ENCODE results near the gene ATP6V0E2. TPM values are rescaled to one million over a fixed set of nuclear protein-coding genes. Genes with fewer than 3 reads are reported as not detected.
"Not testable (repeated sequence)": the region's sequence is repeated elsewhere in the genome, so short reads cannot be mapped to it uniquely, and the experiment has no call there.

ATP6V0E2 gene
- total and polyA plus RNA-seq, 9 donors, result 10.0 to 19.6 (median 12.5) TPM

- WGBS, 3 donors, result 75 to 86% (median 80%) methylated on average over 19 of the region's 19 CpGs
- H3K4me1 ChIP-seq (ENCODE audit: insufficient read depth), result no peaks in the 10 kb centered on the region
- H3K4me3 ChIP-seq, result no peak overlapping the region
- no peak overlapping the region for H3K27ac ChIP-seq
- DNase-seq, result peak in 1 of 5 donors; percentile 19
- H3K27me3 ChIP-seq, result no peaks in the 10 kb centered on the region
- no peaks in the 10 kb centered on the region for H3K36me3 ChIP-seq
- no peak for TF ChIP-seq EP300 (IDR thresholded peaks at IDR 0.05)
- TF ChIP-seq, protein P1, sequence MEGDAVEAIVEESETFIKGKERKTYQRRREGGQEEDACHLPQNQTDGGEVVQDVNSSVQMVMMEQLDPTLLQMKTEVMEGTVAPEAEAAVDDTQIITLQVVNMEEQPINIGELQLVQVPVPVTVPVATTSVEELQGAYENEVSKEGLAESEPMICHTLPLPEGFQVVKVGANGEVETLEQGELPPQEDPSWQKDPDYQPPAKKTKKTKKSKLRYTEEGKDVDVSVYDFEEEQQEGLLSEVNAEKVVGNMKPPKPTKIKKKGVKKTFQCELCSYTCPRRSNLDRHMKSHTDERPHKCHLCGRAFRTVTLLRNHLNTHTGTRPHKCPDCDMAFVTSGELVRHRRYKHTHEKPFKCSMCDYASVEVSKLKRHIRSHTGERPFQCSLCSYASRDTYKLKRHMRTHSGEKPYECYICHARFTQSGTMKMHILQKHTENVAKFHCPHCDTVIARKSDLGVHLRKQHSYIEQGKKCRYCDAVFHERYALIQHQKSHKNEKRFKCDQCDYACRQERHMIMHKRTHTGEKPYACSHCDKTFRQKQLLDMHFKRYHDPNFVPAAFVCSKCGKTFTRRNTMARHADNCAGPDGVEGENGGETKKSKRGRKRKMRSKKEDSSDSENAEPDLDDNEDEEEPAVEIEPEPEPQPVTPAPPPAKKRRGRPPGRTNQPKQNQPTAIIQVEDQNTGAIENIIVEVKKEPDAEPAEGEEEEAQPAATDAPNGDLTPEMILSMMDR (IDR thresholded peaks at IDR 0.05), result no peak
- no peak for TF ChIP-seq POLR2A (IDR thresholded peaks at IDR 0.05)
- intact Hi-C loops (cut with DNase I), result no loop called here
- no peaks in the 10 kb centered on the region for H3K9me3 ChIP-seq
Measured at GRCh38 chr7:149828357-149829309, 45.1 kb upstream of the ATP6V0E2 start.

- H3K4me1 ChIP-seq (ENCODE audit: insufficient read depth); H3K9me3 ChIP-seq; H3K27ac ChIP-seq; intact Hi-C loops (cut with DNase I); H3K4me3 ChIP-seq; H3K36me3 ChIP-seq; DNase-seq; H3K27me3 ChIP-seq: not testable (repeated sequence)
- 55 to 70% (median 55%) methylated on average over 1 of the region's 1 CpG for WGBS, 3 donors
Measured at GRCh38 chr7:149830527-149830926, 43.2 kb upstream of the ATP6V0E2 start.

DNA sequence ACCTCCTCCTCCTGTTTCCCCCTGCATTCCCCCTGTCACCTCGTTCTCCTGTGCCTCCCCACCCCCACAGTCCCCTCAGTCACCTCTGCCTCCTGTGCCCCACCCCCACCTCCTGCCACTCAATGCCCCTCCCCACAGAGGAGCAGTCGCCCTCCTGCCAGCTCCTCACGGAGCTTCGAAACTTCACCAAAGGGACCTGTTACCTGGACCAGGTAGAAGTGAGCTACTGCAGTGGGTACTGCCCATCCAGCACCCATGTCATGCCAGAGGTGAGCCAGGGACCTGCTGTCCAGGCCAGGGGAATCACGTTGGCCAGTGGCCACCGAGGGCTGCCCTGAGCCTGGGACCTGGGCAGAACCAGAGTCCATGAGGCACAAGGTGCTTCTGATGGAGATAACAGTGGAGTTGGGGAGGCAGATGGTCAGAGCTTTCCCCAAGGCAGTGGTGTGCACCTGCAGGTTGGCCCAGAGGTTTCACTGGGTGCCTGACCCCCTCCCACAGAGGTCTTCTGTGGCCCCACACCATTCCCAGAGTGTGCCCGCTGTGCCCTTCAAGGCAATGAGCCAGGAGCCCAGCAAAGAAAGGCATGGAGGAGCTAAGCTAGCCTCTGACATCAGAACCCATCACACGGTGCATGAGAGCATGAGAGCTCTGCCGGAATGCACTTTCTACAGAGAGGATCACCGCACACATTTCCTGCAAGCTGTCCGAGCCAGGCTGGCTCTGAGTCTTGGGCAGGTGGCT lies 42.6 kb upstream of the ATP6V0E2 start:
- Histone ChIP-seq H3K27ac (no peak overlapping the region), H3K36me3 (no peaks in the 10 kb centered on the region), H3K4me3 (no peak overlapping the region), H3K4me1 (ENCODE audit: insufficient read depth) (no peaks in the 10 kb centered on the region), H3K27me3 (no peaks in the 10 kb centered on the region), H3K9me3 (no peaks in the 10 kb centered on the region)
- intact Hi-C loops (cut with DNase I), result no loop called here
- WGBS, 3 donors, result 51 to 57% (median 55%) methylated on average over 10 to 11 of the region's 11 CpGs
- no peak for TF ChIP-seq EP300 (IDR thresholded peaks at IDR 0.05)
- no peak for TF ChIP-seq POLR2A (IDR thresholded peaks at IDR 0.05)
- TF ChIP-seq, protein P1 (IDR thresholded peaks at IDR 0.05), result no peak
- no peak for DNase-seq

DNA sequence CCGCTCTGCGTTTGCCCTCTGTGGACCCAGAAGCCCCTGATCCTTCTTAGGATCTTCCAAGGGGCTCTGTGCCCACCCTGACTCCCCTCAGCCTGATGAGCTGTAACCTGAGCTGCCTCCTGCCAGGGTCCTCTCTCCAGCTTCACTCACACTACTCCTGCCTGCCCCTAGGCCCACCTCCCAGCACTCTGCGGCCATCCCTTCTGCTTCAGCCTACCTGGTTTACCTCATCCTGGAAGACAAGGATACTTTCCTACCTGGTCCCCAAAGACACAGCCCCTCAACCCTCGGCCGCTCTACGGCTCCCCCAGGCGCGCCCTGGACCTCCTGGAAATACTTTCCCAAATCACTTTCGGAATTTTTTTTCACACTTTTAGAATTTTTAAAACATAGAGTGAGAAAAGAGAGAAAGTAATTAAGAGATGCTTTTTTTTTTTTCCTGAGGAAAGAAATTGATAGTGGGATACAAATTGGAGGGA lies 42.0 kb upstream of the ATP6V0E2 start:
- Histone ChIP-seq H3K4me1 (ENCODE audit: insufficient read depth) (no peaks in the 10 kb centered on the region), H3K27me3 (no peaks in the 10 kb centered on the region), H3K36me3 (no peaks in the 10 kb centered on the region), H3K4me3 (no peak overlapping the region), H3K27ac (no peak overlapping the region), H3K9me3 (no peaks in the 10 kb centered on the region)
- no peak for DNase-seq
- 68 to 75% (median 75%) methylated on average over 9 of the region's 9 CpGs for WGBS, 3 donors
- intact Hi-C loops (cut with DNase I), result no loop called here
- TF ChIP-seq, protein P1 (IDR thresholded peaks at IDR 0.05), result no peak
- TF ChIP-seq EP300 (IDR thresholded peaks at IDR 0.05), result no peak

Measured in ovary (tissue), 9 donors.